HEK293 (cell line): ENCODE measurements around the gene ETNPPL.

Experiments
- ATF2 ChIP-seq: fragments of 450-650 bp; formaldehyde crosslinking; IDR thresholded peaks from 2 replicates; pipeline ENCODE4 v1.5.1; 2016; ENCODE audit warnings: missing biosample characterization, missing genetic modification characterization, low read depth
- BCL6B ChIP-seq: fragments of 450-650 bp; formaldehyde crosslinking; IDR thresholded peaks from 2 replicates; pipeline ENCODE4 v1.5.1; 2017; ENCODE audit warnings: missing biosample characterization, missing genetic modification characterization
- GLIS1 ChIP-seq: fragments of 450-650 bp; formaldehyde crosslinking; IDR thresholded peaks from 2 replicates; pipeline ENCODE4 v1.5.1; 2016; ENCODE audit warnings: missing biosample characterization, missing genetic modification characterization
- HOXC10 ChIP-seq: sonication (generic); formaldehyde crosslinking; IDR thresholded peaks from 2 replicates; pipeline ENCODE4 v1.8.1; 2023; ENCODE audit warnings: mild to moderate bottlenecking, missing genetic modification reagents
- KLF10 ChIP-seq: fragments of 450-650 bp; IDR thresholded peaks from 2 replicates; pipeline ENCODE4 v1.5.1; 2018; ENCODE audit warnings: missing biosample characterization, mild to moderate bottlenecking, missing genetic modification characterization
- MEIS1 ChIP-seq: sonication (generic); formaldehyde crosslinking; IDR thresholded peaks from 2 replicates; pipeline ENCODE4 v1.8.1; 2022; ENCODE audit warnings: missing genetic modification reagents, mild to moderate bottlenecking, borderline replicate concordance
- PRDM4 ChIP-seq: fragments of 450-650 bp; formaldehyde crosslinking; IDR thresholded peaks from 2 replicates; pipeline ENCODE4 v1.5.1; 2017; ENCODE audit warnings: missing biosample characterization, missing genetic modification characterization
- RBAK ChIP-seq: fragments of 450-650 bp; formaldehyde crosslinking; IDR thresholded peaks from 2 replicates; pipeline ENCODE4 v1.5.1; 2016; ENCODE audit warnings: missing biosample characterization, missing genetic modification characterization
- SALL2 ChIP-seq: fragments of 450-650 bp; formaldehyde crosslinking; IDR thresholded peaks from 2 replicates; pipeline ENCODE4 v1.5.0; 2017; ENCODE audit warnings: missing biosample characterization, mild to moderate bottlenecking, missing genetic modification characterization, borderline replicate concordance
- SCRT1 ChIP-seq: fragments of 450-650 bp; formaldehyde crosslinking; IDR thresholded peaks from 2 replicates; pipeline ENCODE4 v1.5.1; 2016; ENCODE audit warnings: missing biosample characterization, missing genetic modification characterization, borderline replicate concordance
- WT1 ChIP-seq: fragments of 450-650 bp; formaldehyde crosslinking; IDR thresholded peaks from 2 replicates; pipeline ENCODE4 v1.5.1; 2016; ENCODE audit warnings: missing biosample characterization, missing genetic modification characterization
- YY2 ChIP-seq: fragments of 450-650 bp; formaldehyde crosslinking; IDR thresholded peaks from 2 replicates; pipeline ENCODE4 v1.5.1; 2016; ENCODE audit warnings: missing biosample characterization, missing genetic modification characterization
- ZBTB26 ChIP-seq: fragments of 450-650 bp; formaldehyde crosslinking; optimal IDR thresholded peaks from 2 replicates; pipeline ENCODE3; 2016; ENCODE audit warnings: missing biosample characterization, mild to moderate bottlenecking, missing genetic modification characterization
- ZNF133 ChIP-seq: fragments of 450-650 bp; formaldehyde crosslinking; IDR thresholded peaks from 2 replicates; pipeline ENCODE4 v1.5.1; 2016; ENCODE audit warnings: missing biosample characterization, missing genetic modification characterization
- ZNF175 ChIP-seq: fragments of 450-650 bp; formaldehyde crosslinking; IDR thresholded peaks from 2 replicates; pipeline ENCODE4 v1.5.1; 2016; ENCODE audit warnings: missing biosample characterization, missing genetic modification characterization
- ZNF18 ChIP-seq: fragments of 450-650 bp; formaldehyde crosslinking; IDR thresholded peaks from 2 replicates; pipeline ENCODE4 v1.5.1; 2016; ENCODE audit warnings: missing biosample characterization, missing genetic modification characterization
- ZNF202 ChIP-seq: fragments of 450-650 bp; formaldehyde crosslinking; IDR thresholded peaks from 2 replicates; pipeline ENCODE4 v1.5.1; 2016; ENCODE audit warnings: missing biosample characterization, missing genetic modification characterization, borderline replicate concordance
- ZNF239 ChIP-seq: fragments of 450-650 bp; formaldehyde crosslinking; IDR thresholded peaks from 2 replicates; pipeline ENCODE4 v1.5.1; 2016; ENCODE audit warnings: missing biosample characterization, missing genetic modification characterization
- ZNF302 ChIP-seq: fragments of 450-650 bp; formaldehyde crosslinking; IDR thresholded peaks from 2 replicates; pipeline ENCODE4 v1.5.1; 2016; ENCODE audit warnings: missing biosample characterization, missing genetic modification characterization, low read depth
- ZNF341 ChIP-seq: fragments of 450-650 bp; formaldehyde crosslinking; IDR thresholded peaks from 2 replicates; pipeline ENCODE4; 2016; ENCODE audit warnings: low read depth, missing biosample characterization, missing genetic modification characterization
- ZNF416 ChIP-seq: fragments of 450-650 bp; formaldehyde crosslinking; IDR thresholded peaks from 2 replicates; pipeline ENCODE4 v1.5.1; 2016; ENCODE audit warnings: missing biosample characterization, missing genetic modification characterization
- ZNF530 ChIP-seq: fragments of 450-650 bp; formaldehyde crosslinking; IDR thresholded peaks from 2 replicates; pipeline ENCODE4 v1.5.1; 2016; ENCODE audit warnings: low read depth, missing biosample characterization, missing genetic modification characterization
- ZNF549 ChIP-seq: fragments of 450-650 bp; IDR thresholded peaks from 2 replicates; pipeline ENCODE4 v1.5.1; 2018; ENCODE audit warnings: missing biosample characterization, missing genetic modification characterization, mild to moderate bottlenecking, inconsistent platforms, moderate library complexity
- ZNF580 ChIP-seq: fragments of 450-650 bp; formaldehyde crosslinking; IDR thresholded peaks from 2 replicates; pipeline ENCODE4 v1.5.1; 2016; ENCODE audit warnings: missing biosample characterization, missing genetic modification characterization
- ZNF585B ChIP-seq: fragments of 450-650 bp; formaldehyde crosslinking; IDR thresholded peaks from 2 replicates; pipeline ENCODE4 v1.5.1; 2016; ENCODE audit warnings: missing biosample characterization, missing genetic modification characterization
- ZNF600 ChIP-seq: fragments of 450-650 bp; formaldehyde crosslinking; IDR thresholded peaks from 2 replicates; pipeline ENCODE4 v1.5.1; 2016; ENCODE audit warnings: missing biosample characterization, missing genetic modification characterization
- ZNF645 ChIP-seq: fragments of 450-650 bp; formaldehyde crosslinking; IDR thresholded peaks from 2 replicates; pipeline ENCODE4; 2016; ENCODE audit warnings: missing biosample characterization, missing genetic modification characterization
- ZNF660 ChIP-seq: fragments of 450-650 bp; IDR thresholded peaks from 2 replicates; pipeline ENCODE4 v1.5.1; 2018; ENCODE audit warnings: missing biosample characterization, mild to moderate bottlenecking, missing genetic modification characterization
- ZNF747 ChIP-seq: fragments of 450-650 bp; formaldehyde crosslinking; IDR thresholded peaks from 2 replicates; pipeline ENCODE4 v1.5.1; 2016; ENCODE audit warnings: missing biosample characterization, missing genetic modification characterization
- ZNF830 ChIP-seq: fragments of 450-650 bp; IDR thresholded peaks from 2 replicates; pipeline ENCODE4 v1.5.0; 2018; ENCODE audit warnings: missing biosample characterization, missing genetic modification characterization, low read depth, mild to moderate bottlenecking, moderate library complexity
- ZSCAN23 ChIP-seq: fragments of 450-650 bp; formaldehyde crosslinking; IDR thresholded peaks from 2 replicates; pipeline ENCODE4 v1.5.1; 2016; ENCODE audit warnings: missing biosample characterization, missing genetic modification characterization
- ZXDB ChIP-seq: fragments of 450-650 bp; formaldehyde crosslinking; IDR thresholded peaks from 2 replicates; pipeline ENCODE4 v1.5.1; 2016; ENCODE audit warnings: missing biosample characterization, missing genetic modification characterization

The ETNPPL gene

GRCh38 chr4:108762559-108763225 is at the start of gene ETNPPL (continued):
- TF ChIP-seq ZNF580 (tag by site-specific recombination) = no peak
- peak; percentile 70 for TF ChIP-seq ZXDB (tag by site-specific recombination)
- no peak for TF ChIP-seq RBAK (tag by site-specific recombination)
- TF ChIP-seq ATF2 (tag by site-specific recombination) = no peak
- TF ChIP-seq ZNF645 = no peak
- TF ChIP-seq SCRT1 (tag by site-specific recombination) = no peak
- no peak for TF ChIP-seq YY2 (tag by site-specific recombination)
- TF ChIP-seq ZNF416 (tag by site-specific recombination) = no peak
- no peak for TF ChIP-seq ZNF341 (tag by site-specific recombination)
- no peak for TF ChIP-seq ZNF302 (tag by site-specific recombination)
- TF ChIP-seq ZBTB26 (tag by site-specific recombination) = peak; percentile 96
- TF ChIP-seq ZNF830 = no peak
- no peak for TF ChIP-seq ZNF549 (tag by site-specific recombination)
- TF ChIP-seq ZNF660 (tag by site-specific recombination) = no peak
- no peak for TF ChIP-seq ZNF18
- no peak for TF ChIP-seq KLF10 (tag by site-specific recombination)
- TF ChIP-seq ZNF747 (tag by site-specific recombination) = no peak
- TF ChIP-seq HOXC10 (CRISPR knock-in tag) = no peak
- no peak for TF ChIP-seq PRDM4 (tag by site-specific recombination)
- TF ChIP-seq ZNF133 (tag by site-specific recombination) = no peak
- TF ChIP-seq GLIS1 = peak; percentile 13; the same call in 1 of the 2 replicates
- no peak for TF ChIP-seq WT1 (tag by site-specific recombination)
- TF ChIP-seq SALL2 = no peak
- no peak for TF ChIP-seq BCL6B (tag by site-specific recombination)
- no peak for TF ChIP-seq ZNF239 (tag by site-specific recombination)
- no peak for TF ChIP-seq ZNF175 (tag by site-specific recombination)
- no peak for TF ChIP-seq ZNF530 (tag by site-specific recombination)
- no peak for TF ChIP-seq MEIS1 (CRISPR knock-in tag)
- TF ChIP-seq ZNF585B = peak; percentile 40
- TF ChIP-seq ZNF600 (tag by site-specific recombination) = peak; percentile 92
- no peak for TF ChIP-seq ZNF202 (tag by site-specific recombination)
- no peak for TF ChIP-seq ZSCAN23 (tag by site-specific recombination)
